GM18498 (cell line): ENCODE measurements around the gene KLF7.

Experiments
- ATAC-seq: cut with Tn5 transposase; IDR thresholded peaks from one replicate; pipeline ENCODE4 v1.9.1; 2021; ENCODE audit warnings: mild to moderate bottlenecking, moderate library complexity; ENCODE audit not compliant: unreplicated experiment

Gene KLF7

GRCh38 chr2:207097278-207097677, 68.5 kb downstream of the KLF7 start:
- no peak for ATAC-seq

GRCh38 chr2:207095963-207096362, 69.8 kb downstream of the KLF7 start:
- no peak for ATAC-seq

- ATAC-seq: no peak
Measured at GRCh38 chr2:207093234-207093633, 72.5 kb downstream of the KLF7 start.

GRCh38 chr2:207092818-207093217, 72.9 kb downstream of the KLF7 start:
- no peak for ATAC-seq

- ATAC-seq: no peak
Measured at GRCh38 chr2:207091928-207092327, 73.8 kb downstream of the KLF7 start.

GRCh38 chr2:207091176-207091575, 74.6 kb downstream of the KLF7 start:
- no peak for ATAC-seq

- ATAC-seq: no peak
Measured at GRCh38 chr2:207090389-207090788, 75.4 kb downstream of the KLF7 start.

- no peak for ATAC-seq
Measured at GRCh38 chr2:207088839-207089238, 76.9 kb downstream of the KLF7 start.

- no peak for ATAC-seq
Measured at GRCh38 chr2:207088276-207088675, 77.5 kb downstream of the KLF7 start.

- ATAC-seq: no peak
Measured at GRCh38 chr2:207087046-207087902, 78.5 kb downstream of the KLF7 start.

GRCh38 chr2:207086136-207086535, 79.6 kb downstream of the KLF7 start:
- no peak for ATAC-seq

GRCh38 chr2:207085110-207085509, 80.6 kb downstream of the KLF7 start:
- ATAC-seq: no peak

- ATAC-seq: no peak
Measured at GRCh38 chr2:207083361-207084110, 82.2 kb downstream of the KLF7 start.

GRCh38 chr2:207082619-207083018, 83.1 kb downstream of the KLF7 start:
- ATAC-seq: no peak

- no peak for ATAC-seq
Measured at GRCh38 chr2:207078186-207078798, 87.5 kb downstream of the KLF7 start.

- ATAC-seq: no peak
Measured at GRCh38 chr2:207077266-207077665, 88.5 kb downstream of the KLF7 start.

- no peak for ATAC-seq
Measured at GRCh38 chr2:207075456-207075855, 90.3 kb downstream of the KLF7 start.

- no peak for ATAC-seq
Measured at GRCh38 chr2:207073801-207074678, 91.7 kb downstream of the KLF7 start.

GRCh38 chr2:207073412-207073800, 92.3 kb downstream of the KLF7 start:
- ATAC-seq: no peak

- no peak for ATAC-seq
Measured at GRCh38 chr2:207072571-207072970, 93.2 kb downstream of the KLF7 start.

- ATAC-seq: no peak
Measured at GRCh38 chr2:207071820-207072219, 93.9 kb downstream of the KLF7 start.
